ENCODE data around the gene CCL25.

DNA sequence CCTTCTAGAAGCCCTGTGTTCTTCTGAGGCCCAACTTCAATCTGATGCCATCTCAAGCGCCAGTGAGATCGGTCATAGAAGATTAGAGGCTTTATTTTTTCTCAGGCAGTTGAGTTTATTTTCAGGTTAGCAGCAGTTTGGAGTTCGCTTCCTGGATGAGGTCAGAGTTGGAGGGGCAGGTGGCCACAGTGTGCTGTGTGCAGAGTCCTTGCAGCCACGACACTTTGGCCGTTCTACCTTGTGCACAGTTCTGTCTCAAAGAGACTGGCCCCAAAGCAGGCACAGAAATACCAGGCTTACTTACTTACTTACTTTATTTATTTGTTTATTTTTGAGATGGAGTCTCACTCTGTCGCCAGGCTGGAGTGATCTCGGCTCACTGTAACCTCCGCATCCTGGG, 31.2 kb upstream of the CCL25 start:
- TF ChIP-seq, protein P1, sequence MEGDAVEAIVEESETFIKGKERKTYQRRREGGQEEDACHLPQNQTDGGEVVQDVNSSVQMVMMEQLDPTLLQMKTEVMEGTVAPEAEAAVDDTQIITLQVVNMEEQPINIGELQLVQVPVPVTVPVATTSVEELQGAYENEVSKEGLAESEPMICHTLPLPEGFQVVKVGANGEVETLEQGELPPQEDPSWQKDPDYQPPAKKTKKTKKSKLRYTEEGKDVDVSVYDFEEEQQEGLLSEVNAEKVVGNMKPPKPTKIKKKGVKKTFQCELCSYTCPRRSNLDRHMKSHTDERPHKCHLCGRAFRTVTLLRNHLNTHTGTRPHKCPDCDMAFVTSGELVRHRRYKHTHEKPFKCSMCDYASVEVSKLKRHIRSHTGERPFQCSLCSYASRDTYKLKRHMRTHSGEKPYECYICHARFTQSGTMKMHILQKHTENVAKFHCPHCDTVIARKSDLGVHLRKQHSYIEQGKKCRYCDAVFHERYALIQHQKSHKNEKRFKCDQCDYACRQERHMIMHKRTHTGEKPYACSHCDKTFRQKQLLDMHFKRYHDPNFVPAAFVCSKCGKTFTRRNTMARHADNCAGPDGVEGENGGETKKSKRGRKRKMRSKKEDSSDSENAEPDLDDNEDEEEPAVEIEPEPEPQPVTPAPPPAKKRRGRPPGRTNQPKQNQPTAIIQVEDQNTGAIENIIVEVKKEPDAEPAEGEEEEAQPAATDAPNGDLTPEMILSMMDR (IDR thresholded peaks at IDR 0.05): no peak
- no peak for TF ChIP-seq POLR2A (IDR thresholded peaks at IDR 0.05)

All from uterus (tissue), 2 donors.